Measurements from ENCODE around the gene YBEY. TPM values are rescaled to one million over a fixed set of nuclear protein-coding genes. Genes with fewer than 3 reads are reported as not detected.

YBEY gene
- total RNA-seq, 2 donors from 2014 or later: 28.5 to 30.0 TPM

DNA sequence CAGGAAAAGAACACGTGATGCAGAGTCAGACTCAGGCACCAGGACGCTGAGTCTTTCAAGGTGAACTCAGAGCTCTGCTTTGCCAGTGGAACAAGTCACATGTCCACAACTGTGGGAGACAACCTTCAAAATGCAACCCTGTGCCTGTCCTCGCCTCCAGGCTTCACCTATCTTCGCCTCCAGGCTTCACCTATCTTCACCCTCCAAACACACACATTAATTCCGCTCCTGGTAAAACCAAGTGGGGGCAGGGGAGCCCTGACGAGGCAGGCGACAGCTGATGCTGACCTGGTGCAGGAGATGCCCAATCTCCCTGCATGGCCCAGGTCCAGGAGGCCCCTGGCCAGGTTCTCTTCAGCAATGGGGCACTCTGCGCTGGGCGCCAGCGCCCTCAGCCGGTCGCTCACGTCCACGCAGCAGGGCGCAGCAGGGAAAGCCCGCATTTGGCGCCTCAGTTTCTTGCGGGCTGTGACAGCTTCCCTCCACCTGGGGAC is 29.6 kb upstream of the YBEY start:
- Histone ChIP-seq H3K4me1 (replicated peaks) (no peaks in the 10 kb centered on the region), H3K27ac (no peak overlapping the region), H3K27me3 (replicated peaks; ENCODE audit: insufficient read depth) (no peaks in the 10 kb centered on the region), H3K4me3 (no peak overlapping the region), H3K36me3 (peaks cover 30 to 44% of the 10 kb centered on the region in 2 donors), H3K9me3 (no peaks in the 10 kb centered on the region)
- no peak for DNase-seq (ENCODE audit: low spot score)
- intact Hi-C loops (cut with DNase I): no loop called here
- 89% methylated on average over 18 of the region's 18 CpGs for WGBS
- TF ChIP-seq POLR2AphosphoS5 (IDR thresholded peaks at IDR 0.05) (no peak), POLR2A (IDR thresholded peaks at IDR 0.05) (no peak)
- TF ChIP-seq, protein P1, sequence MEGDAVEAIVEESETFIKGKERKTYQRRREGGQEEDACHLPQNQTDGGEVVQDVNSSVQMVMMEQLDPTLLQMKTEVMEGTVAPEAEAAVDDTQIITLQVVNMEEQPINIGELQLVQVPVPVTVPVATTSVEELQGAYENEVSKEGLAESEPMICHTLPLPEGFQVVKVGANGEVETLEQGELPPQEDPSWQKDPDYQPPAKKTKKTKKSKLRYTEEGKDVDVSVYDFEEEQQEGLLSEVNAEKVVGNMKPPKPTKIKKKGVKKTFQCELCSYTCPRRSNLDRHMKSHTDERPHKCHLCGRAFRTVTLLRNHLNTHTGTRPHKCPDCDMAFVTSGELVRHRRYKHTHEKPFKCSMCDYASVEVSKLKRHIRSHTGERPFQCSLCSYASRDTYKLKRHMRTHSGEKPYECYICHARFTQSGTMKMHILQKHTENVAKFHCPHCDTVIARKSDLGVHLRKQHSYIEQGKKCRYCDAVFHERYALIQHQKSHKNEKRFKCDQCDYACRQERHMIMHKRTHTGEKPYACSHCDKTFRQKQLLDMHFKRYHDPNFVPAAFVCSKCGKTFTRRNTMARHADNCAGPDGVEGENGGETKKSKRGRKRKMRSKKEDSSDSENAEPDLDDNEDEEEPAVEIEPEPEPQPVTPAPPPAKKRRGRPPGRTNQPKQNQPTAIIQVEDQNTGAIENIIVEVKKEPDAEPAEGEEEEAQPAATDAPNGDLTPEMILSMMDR (IDR thresholded peaks at IDR 0.05): no peak

GRCh38 chr21:46264046-46264689 is 22.0 kb upstream of the YBEY start:
- intact Hi-C loops (cut with DNase I): no loop called here
- TF ChIP-seq POLR2A (IDR thresholded peaks at IDR 0.05) (no peak), POLR2AphosphoS5 (IDR thresholded peaks at IDR 0.05) (no peak)
- TF ChIP-seq, protein P1 (IDR thresholded peaks at IDR 0.05): no peak

GRCh38 chr21:46264690-46265144 is 21.4 kb upstream of the YBEY start:
- Histone ChIP-seq H3K27me3 (replicated peaks; ENCODE audit: insufficient read depth) (no peaks in the 10 kb centered on the region), H3K4me3 (no peak overlapping the region), H3K36me3 (peaks cover 21 to 26% of the 10 kb centered on the region in 2 donors), H3K4me1 (replicated peaks) (no peaks in the 10 kb centered on the region), H3K9me3 (no peaks in the 10 kb centered on the region), H3K27ac (no peak overlapping the region)
- DNase-seq (ENCODE audit: low spot score): no peak
- intact Hi-C loops (cut with DNase I): no loop called here
- TF ChIP-seq, protein P1 (IDR thresholded peaks at IDR 0.05): no peak
- TF ChIP-seq POLR2AphosphoS5 (IDR thresholded peaks at IDR 0.05) (no peak), POLR2A (IDR thresholded peaks at IDR 0.05) (no peak)
- 87% methylated on average over 9 of the region's 13 CpGs for WGBS

More at GRCh38 chr21:46264046-46264689, 22.0 kb upstream of the YBEY start:
- no peaks in the 10 kb centered on the region for H3K27me3 ChIP-seq (replicated peaks; ENCODE audit: insufficient read depth)
- DNase-seq (ENCODE audit: low spot score): no peak
- H3K27ac ChIP-seq: no peak overlapping the region
- H3K4me3 ChIP-seq: no peak overlapping the region
- H3K36me3 ChIP-seq: peaks cover 19 to 23% of the 10 kb centered on the region in 2 donors
- H3K9me3 ChIP-seq: no peaks in the 10 kb centered on the region
- H3K4me1 ChIP-seq (replicated peaks): no peaks in the 10 kb centered on the region
- WGBS: 93% methylated on average over 22 of the region's 22 CpGs

- no peaks in the 10 kb centered on the region for H3K9me3 ChIP-seq
- peaks cover 17 to 23% of the 10 kb centered on the region in 2 donors for H3K36me3 ChIP-seq
- H3K27ac ChIP-seq: no peak overlapping the region
- H3K4me1 ChIP-seq (replicated peaks): no peaks in the 10 kb centered on the region
- no peak overlapping the region for H3K4me3 ChIP-seq
- WGBS: 83% methylated on average over 26 of the region's 26 CpGs
- H3K27me3 ChIP-seq (replicated peaks; ENCODE audit: insufficient read depth): no peaks in the 10 kb centered on the region
- DNase-seq (ENCODE audit: low spot score): no peak
- TF ChIP-seq, protein P1 (IDR thresholded peaks at IDR 0.05): no peak
- TF ChIP-seq POLR2A (IDR thresholded peaks at IDR 0.05) (no peak), POLR2AphosphoS5 (IDR thresholded peaks at IDR 0.05) (no peak)
- intact Hi-C loops (cut with DNase I): no loop called here
Observed at GRCh38 chr21:46265736-46266525, 20.2 kb upstream of the YBEY start.
